Sigmoid colon (tissue), 4 donors: ENCODE results near the gene STK39.

Experiments
- EP300 ChIP-seq, 4 donors: sonication (generic); formaldehyde crosslinking; IDR thresholded peaks; one replicate each; pipeline ENCODE4 v1.6.1; 2017; ENCODE audit warnings: antibody characterized with exemption in 4 of 4
- TF ChIP-seq, protein P1 (sequence below), 4 experiments: fragments of 450-650 bp in 3 of 4; fragments of 200-600 bp in 1 of 4; IDR thresholded peaks; one replicate each; pipeline ENCODE4 v1.5.1; 2016 to 2019; ENCODE audit warnings: antibody characterized with exemption in 4 of 4, mild to moderate bottlenecking in 3 of 4, moderate library complexity in 2 of 4

DNA sequence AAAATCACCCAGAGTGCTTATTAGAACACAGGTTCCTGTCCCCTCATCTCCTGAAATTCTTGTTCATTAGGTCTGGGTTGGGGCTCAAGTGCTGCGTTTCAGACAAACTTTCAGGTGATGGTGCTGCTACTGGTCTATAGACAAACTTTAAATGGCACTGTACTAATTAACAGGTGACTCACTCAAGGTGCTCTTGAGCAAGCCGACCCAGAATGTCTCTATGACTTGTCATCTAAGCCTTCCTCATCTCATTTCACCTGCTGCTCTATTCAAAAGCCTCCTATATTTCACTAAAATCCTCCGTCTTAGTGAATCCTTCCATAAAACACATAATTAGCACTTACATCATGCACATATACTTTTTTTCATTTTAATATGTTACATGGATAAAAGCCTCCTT lies 29.9 kb upstream of the STK39 start:
- no peak for TF ChIP-seq EP300 (IDR thresholded peaks at IDR 0.05)
- TF ChIP-seq, protein P1, sequence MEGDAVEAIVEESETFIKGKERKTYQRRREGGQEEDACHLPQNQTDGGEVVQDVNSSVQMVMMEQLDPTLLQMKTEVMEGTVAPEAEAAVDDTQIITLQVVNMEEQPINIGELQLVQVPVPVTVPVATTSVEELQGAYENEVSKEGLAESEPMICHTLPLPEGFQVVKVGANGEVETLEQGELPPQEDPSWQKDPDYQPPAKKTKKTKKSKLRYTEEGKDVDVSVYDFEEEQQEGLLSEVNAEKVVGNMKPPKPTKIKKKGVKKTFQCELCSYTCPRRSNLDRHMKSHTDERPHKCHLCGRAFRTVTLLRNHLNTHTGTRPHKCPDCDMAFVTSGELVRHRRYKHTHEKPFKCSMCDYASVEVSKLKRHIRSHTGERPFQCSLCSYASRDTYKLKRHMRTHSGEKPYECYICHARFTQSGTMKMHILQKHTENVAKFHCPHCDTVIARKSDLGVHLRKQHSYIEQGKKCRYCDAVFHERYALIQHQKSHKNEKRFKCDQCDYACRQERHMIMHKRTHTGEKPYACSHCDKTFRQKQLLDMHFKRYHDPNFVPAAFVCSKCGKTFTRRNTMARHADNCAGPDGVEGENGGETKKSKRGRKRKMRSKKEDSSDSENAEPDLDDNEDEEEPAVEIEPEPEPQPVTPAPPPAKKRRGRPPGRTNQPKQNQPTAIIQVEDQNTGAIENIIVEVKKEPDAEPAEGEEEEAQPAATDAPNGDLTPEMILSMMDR (IDR thresholded peaks at IDR 0.05): no peak
